ENCODE results near the gene NFATC4.
A peak's percentile ranks its signal among the peaks of the same experiment; 100 is the strongest.

The NFATC4 gene

DNA sequence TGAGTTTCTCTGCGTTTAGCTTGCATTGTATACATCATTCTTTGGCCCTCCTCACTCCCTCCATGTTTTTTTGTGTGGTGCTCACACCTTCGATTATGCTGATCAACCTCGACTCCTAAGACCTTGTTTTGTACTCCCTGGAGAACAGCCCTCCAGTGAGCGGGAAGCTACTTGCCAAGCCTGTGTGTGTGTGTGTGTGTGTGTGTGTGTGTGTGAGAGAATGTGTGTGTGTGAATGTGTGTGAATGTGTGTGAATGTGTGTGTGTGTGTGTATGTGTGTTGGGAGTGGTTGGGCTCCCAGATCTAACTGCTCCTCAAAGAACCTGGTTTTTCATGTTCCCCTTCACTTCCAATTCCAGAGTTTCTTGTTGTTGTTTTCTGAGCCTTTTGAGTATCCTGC, 36.8 kb downstream of the NFATC4 start:
- in situ Hi-C loops (cut with MboI; ENCODE audit: low sequenced_read_pairs) = no loop called here
- Histone ChIP-seq H3K4me1 (peaks cover 15% of the 10 kb centered on the region), H3K9me3 (no peaks in the 10 kb centered on the region), H3K4me3 (no peak overlapping the region), H3K36me3 (replicated peaks) (no peaks in the 10 kb centered on the region), H3K27me3 (ENCODE audit: low read depth) (no peaks in the 10 kb centered on the region)
- no peak for DNase-seq (ENCODE audit: low spot score in 2 of 2)

DNA sequence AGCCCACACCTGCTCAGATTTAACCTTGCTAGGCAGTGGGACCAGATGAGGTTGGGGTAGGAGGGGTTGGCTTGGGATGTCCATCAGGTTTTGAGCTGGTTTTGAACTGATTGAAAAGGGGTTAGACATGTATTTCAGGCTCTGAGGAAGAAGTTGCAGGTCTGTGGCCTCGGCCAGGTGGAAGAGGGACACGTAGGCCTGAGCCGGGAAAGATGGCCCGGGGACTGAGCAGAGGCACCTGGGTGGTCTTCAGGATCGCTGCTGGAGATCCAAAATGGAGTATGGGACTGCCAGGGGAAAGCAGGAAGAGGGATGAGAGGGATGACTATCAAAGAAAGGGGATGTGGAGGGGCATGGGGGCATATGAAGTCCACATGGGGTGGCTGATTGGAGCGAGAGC, 38.4 kb downstream of the NFATC4 start:
- peaks cover 15% of the 10 kb centered on the region for H3K4me1 ChIP-seq
- DNase-seq (ENCODE audit: low spot score in 2 of 2) = no peak
- no peaks in the 10 kb centered on the region for H3K36me3 ChIP-seq (replicated peaks)
- no peak overlapping the region for H3K4me3 ChIP-seq
- in situ Hi-C loops (cut with MboI; ENCODE audit: low sequenced_read_pairs) = no loop called here
- H3K9me3 ChIP-seq = no peaks in the 10 kb centered on the region
- H3K27me3 ChIP-seq (ENCODE audit: low read depth) = no peaks in the 10 kb centered on the region

DNA sequence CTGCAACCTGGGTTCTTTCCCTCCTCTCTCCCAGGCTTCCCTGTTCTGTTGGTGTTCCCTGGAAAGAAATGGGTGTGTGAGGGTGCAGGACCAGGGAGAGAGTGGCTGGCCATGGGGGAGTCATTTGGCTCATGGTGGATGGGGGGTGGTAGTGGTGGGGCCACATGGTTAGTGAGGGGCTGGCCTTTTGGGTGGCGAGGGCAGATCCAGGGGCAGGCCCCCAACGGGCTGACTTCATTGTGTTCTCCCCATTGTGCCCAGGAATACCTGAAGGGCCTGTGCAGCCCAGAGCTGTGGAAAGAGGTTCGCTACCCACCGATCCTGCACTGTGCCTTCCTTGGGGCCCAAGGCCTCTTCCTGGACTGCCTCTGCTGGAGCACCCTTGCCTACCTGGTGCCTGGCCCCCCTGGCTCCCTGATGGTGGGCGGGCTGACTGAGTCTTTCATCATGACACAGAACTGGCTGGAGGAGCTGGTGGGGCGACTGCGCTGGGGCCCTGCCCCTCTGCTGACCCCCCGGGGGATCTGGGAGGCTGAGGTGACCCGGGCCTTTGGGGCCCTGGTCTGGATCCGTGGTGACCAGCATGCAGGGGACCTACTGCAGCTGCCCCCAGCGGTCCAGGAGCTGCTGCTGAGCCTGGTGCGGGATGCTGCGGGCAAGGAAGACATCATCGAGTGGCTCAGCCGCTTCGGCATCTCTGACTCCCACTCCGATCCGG, 39.8 kb downstream of the NFATC4 start:
- in situ Hi-C loops (cut with MboI; ENCODE audit: low sequenced_read_pairs) = no loop called here
- Histone ChIP-seq H3K27me3 (ENCODE audit: low read depth) (no peaks in the 10 kb centered on the region), H3K4me3 (no peak overlapping the region), H3K4me1 (peaks cover 15% of the 10 kb centered on the region), H3K9me3 (no peaks in the 10 kb centered on the region), H3K36me3 (replicated peaks) (no peaks in the 10 kb centered on the region)
- no peak for DNase-seq (ENCODE audit: low spot score in 2 of 2)

DNA sequence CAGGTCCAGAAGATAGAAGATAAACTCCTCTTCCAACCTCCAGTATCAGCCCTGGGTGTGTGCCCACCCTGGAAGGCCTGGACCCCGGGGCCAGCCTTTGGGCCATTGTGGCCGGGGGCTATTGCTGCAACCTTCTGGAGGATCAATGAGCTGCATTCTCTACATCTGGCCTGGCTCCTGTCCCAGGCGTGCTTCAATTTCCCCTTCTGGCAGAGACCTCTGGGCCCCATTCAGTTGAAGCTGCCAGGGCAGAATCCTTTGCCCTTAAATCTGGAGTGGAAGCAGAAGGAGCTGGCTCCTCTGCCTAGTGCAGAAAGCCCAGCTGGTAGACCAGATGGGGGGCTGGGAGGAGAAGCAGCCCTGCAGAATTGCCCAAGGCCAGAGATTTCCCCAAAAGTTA, 40.8 kb downstream of the NFATC4 start:
- H3K4me1 ChIP-seq = peaks cover 15% of the 10 kb centered on the region
- no peak overlapping the region for H3K4me3 ChIP-seq
- no peaks in the 10 kb centered on the region for H3K27me3 ChIP-seq (ENCODE audit: low read depth)
- DNase-seq (ENCODE audit: low spot score in 2 of 2) = no peak
- no peaks in the 10 kb centered on the region for H3K9me3 ChIP-seq
- H3K36me3 ChIP-seq (replicated peaks) = no peaks in the 10 kb centered on the region
- in situ Hi-C loops (cut with MboI; ENCODE audit: low sequenced_read_pairs) = no loop called here

DNA sequence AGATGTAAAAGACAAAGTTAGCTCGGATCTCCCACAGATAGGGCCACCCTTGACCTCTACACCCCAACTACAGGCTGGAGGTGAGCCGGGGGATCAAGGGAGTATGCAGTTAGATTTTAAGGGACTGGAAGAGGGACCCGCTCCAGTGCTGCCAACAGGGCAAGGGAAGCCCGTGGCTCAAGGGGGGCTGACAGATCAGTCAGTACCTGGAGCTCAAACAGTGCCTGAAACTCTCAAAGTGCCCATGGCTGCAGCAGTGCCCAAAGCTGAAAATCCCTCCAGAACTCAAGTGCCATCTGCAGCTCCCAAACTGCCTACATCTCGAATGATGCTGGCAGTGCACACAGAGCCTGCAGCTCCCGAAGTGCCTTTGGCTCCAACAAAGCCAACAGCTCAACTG, 41.2 kb downstream of the NFATC4 start:
- Histone ChIP-seq H3K4me3 (no peak overlapping the region), H3K27me3 (ENCODE audit: low read depth) (no peaks in the 10 kb centered on the region), H3K36me3 (replicated peaks) (no peaks in the 10 kb centered on the region), H3K9me3 (no peaks in the 10 kb centered on the region), H3K4me1 (peaks cover 11% of the 10 kb centered on the region)
- in situ Hi-C loops (cut with MboI; ENCODE audit: low sequenced_read_pairs) = no loop called here
- DNase-seq (ENCODE audit: low spot score in 2 of 2) = no peak

DNA sequence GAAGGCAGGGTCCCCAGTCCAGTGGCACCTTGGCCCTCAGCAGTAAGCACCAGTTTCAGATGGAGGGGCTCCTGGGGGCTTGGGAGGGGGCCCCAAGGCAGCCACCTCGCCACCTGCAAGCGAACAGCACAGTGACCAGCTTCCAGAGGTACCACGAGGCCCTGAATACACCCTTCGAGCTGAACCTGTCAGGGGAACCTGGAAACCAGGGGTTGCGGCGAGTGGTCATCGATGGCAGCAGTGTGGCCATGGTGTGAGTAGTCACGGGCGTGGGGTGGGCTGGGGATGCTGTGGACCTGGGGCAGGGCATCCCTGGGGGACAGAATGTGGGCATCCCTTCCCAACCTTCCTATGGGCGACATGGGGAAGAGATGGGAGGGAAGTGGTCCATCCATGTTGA, 42.0 kb downstream of the NFATC4 start:
- Histone ChIP-seq H3K27me3 (ENCODE audit: low read depth) (no peaks in the 10 kb centered on the region), H3K9me3 (no peaks in the 10 kb centered on the region), H3K4me1 (peaks cover 3% of the 10 kb centered on the region; the same call in 1 of the 2 replicates), H3K4me3 (no peak overlapping the region), H3K36me3 (replicated peaks) (no peaks in the 10 kb centered on the region)
- no peak for DNase-seq (ENCODE audit: low spot score in 2 of 2)
- in situ Hi-C loops (cut with MboI; ENCODE audit: low sequenced_read_pairs) = no loop called here

DNA sequence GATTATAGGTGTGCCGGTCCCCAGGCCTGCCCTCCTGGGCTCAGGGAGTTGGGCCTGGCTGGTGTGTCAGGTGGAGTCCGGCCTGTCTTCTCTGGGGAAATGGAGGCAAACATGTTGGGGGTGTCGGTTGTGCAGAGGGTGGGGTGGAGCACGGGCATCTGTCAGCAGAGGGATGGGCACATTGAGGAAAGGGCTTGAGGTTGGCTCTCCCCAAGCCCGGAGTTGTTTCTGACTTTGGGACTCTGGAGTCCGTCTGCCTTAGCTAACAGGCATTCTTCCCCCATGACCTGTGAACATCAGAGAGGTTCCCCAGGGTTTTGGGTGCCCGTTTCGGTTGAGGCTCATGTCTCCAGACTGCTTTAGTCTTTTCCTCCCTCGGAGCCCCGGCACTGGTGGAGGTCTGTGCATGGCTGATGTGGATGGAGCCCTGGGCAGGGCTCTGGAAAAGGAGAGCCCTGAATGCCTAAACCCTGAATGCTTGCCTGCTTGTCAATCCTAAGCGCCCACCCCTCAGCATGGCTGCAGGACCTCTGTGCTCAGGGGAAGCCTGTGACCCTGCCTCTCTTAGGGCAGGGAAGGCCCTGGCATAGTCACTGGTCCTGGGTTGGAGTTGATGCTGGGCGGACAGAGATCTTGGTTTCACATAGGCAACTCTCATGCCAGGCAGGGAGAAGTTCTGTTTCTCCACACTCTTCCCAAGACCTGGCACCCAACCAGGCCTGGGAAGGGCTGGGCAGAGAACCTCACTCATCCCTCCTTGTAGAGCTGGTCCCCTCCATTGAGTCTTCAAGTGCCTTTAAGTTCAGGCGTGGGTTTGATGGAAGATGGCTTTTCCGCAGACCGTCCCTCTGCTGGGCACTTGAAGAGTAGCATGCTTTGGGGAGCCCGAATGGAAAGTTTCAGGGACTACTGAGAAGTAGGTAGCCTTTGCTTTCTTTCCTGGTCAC, 43.7 kb downstream of the NFATC4 start:
- peak; percentile 37 to 59 for DNase-seq (ENCODE audit: low spot score in 2 of 2)
- Histone ChIP-seq H3K27me3 (ENCODE audit: low read depth) (no peaks in the 10 kb centered on the region), H3K4me1 (no peaks in the 10 kb centered on the region), H3K36me3 (replicated peaks) (no peaks in the 10 kb centered on the region), H3K4me3 (no peak overlapping the region), H3K9me3 (no peaks in the 10 kb centered on the region)
- in situ Hi-C loops (cut with MboI; ENCODE audit: low sequenced_read_pairs) = no loop called here

DNA sequence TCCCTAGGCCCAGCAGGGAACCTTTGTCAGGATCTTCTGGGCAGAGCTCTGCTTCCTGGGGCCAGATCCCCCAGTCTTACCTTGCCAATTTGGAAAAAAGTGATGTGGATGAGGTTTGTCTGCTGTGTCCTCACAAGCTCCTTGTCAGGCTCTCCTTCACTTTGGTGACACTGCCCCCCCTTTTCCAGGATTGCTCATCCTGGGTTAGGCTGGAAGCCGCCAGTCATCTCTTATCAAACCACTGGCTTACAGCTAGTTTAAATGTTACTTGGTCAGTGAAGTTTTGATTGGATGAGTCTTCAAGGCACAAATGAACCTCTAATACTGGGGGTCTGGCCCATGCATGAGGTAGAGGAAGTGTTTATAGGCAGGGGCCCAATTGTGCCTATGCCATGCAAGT, 46.1 kb downstream of the NFATC4 start:
- Histone ChIP-seq H3K9me3 (no peaks in the 10 kb centered on the region), H3K4me3 (no peak overlapping the region), H3K36me3 (replicated peaks) (no peaks in the 10 kb centered on the region), H3K27me3 (ENCODE audit: low read depth) (no peaks in the 10 kb centered on the region), H3K4me1 (no peaks in the 10 kb centered on the region)
- in situ Hi-C loops (cut with MboI; ENCODE audit: low sequenced_read_pairs) = no loop called here
- DNase-seq (ENCODE audit: low spot score in 2 of 2) = no peak

DNA sequence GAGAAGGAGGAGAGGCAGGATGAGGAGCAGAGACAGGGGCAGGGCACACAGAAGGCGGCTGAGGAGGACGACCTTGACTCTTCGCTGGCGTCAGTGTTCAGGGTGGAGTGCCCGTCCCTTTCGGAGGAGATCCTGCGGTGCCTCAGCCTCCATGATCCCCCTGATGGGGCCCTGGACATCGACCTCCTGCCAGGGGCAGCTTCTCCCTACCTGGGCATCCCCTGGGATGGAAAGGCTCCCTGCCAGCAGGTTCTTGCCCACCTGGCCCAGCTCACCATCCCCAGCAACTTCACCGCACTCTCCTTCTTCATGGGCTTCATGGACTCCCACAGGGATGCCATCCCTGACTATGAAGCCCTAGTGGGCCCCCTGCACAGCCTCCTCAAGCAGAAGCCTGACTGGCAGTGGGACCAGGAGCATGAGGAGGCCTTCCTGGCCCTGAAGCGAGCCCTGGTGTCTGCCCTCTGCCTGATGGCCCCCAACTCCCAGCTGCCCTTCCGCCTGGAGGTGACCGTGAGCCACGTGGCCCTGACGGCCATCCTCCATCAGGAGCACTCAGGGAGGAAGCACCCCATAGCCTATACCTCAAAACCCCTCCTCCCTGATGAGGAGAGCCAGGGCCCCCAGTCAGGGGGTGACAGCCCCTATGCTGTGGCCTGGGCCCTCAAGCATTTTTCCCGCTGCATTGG, 46.9 kb downstream of the NFATC4 start:
- Histone ChIP-seq H3K4me3 (no peak overlapping the region), H3K27me3 (ENCODE audit: low read depth) (no peaks in the 10 kb centered on the region), H3K9me3 (no peaks in the 10 kb centered on the region), H3K36me3 (replicated peaks) (no peaks in the 10 kb centered on the region), H3K4me1 (no peaks in the 10 kb centered on the region)
- in situ Hi-C loops (cut with MboI; ENCODE audit: low sequenced_read_pairs) = no loop called here
- DNase-seq (ENCODE audit: low spot score in 2 of 2) = no peak

DNA sequence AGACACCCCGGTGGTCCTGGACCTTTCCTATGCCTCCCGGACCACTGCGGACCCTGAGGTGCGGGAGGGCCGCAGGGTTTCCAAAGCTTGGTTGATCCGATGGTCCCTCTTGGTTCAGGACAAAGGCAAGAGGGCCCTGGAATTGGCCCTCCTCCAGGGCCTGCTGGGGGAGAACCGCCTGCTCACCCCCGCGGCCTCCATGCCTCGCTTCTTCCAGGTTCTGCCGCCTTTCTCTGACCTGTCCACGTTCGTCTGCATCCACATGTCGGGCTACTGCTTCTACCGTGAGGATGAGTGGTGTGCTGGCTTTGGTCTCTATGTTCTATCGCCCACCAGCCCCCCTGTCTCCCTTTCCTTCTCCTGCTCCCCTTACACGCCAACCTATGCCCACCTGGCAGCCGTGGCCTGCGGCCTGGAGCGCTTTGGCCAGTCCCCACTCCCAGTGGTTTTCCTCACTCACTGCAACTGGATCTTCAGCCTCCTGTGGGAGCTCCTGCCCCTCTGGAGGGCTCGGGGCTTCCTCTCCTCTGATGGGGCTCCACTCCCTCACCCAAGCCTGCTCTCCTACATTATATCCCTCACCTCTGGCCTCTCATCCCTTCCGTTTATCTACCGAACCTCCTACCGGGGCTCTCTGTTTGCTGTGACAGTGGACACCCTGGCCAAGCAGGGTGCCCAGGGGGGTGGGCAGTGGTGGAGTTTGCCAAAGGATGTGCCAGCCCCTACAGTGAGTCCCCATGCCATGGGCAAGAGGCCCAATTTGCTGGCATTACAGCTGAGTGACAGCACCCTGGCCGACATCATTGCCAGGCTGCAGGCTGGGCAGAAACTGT, 47.7 kb downstream of the NFATC4 start:
- Histone ChIP-seq H3K9me3 (no peaks in the 10 kb centered on the region), H3K4me1 (no peaks in the 10 kb centered on the region), H3K4me3 (no peak overlapping the region), H3K36me3 (replicated peaks) (no peaks in the 10 kb centered on the region), H3K27me3 (ENCODE audit: low read depth) (no peaks in the 10 kb centered on the region)
- in situ Hi-C loops (cut with MboI; ENCODE audit: low sequenced_read_pairs) = no loop called here
- no peak for DNase-seq (ENCODE audit: low spot score in 2 of 2)

DNA sequence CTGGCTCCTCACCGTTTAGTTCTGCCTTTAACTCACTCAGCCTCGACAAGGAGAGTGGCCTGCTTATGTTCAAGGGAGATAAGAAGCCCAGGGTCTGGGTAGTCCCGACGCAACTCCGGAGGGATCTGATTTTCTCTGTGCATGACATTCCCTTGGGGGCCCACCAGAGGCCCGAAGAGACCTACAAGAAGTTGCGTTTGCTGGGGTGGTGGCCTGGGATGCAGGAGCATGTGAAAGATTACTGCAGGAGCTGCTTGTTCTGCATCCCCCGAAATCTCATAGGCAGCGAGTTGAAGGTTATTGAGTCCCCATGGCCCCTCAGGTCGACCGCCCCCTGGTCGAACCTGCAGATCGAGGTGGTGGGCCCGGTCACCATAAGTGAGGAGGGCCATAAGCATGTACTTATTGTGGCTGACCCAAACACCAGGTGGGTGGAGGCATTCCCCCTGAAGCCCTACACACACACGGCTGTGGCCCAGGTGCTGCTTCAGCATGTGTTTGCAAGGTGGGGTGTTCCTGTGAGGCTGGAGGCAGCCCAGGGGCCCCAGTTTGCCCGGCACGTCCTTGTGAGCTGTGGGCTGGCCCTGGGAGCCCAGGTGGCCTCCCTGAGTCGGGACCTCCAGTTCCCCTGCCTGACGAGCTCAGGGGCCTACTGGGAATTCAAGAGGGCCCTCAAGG, 48.4 kb downstream of the NFATC4 start:
- in situ Hi-C loops (cut with MboI; ENCODE audit: low sequenced_read_pairs) = no loop called here
- H3K9me3 ChIP-seq = no peaks in the 10 kb centered on the region
- no peaks in the 10 kb centered on the region for H3K36me3 ChIP-seq (replicated peaks)
- DNase-seq (ENCODE audit: low spot score in 2 of 2) = no peak
- H3K27me3 ChIP-seq (ENCODE audit: low read depth) = no peaks in the 10 kb centered on the region
- H3K4me1 ChIP-seq = no peaks in the 10 kb centered on the region
- H3K4me3 ChIP-seq = no peak overlapping the region

DNA sequence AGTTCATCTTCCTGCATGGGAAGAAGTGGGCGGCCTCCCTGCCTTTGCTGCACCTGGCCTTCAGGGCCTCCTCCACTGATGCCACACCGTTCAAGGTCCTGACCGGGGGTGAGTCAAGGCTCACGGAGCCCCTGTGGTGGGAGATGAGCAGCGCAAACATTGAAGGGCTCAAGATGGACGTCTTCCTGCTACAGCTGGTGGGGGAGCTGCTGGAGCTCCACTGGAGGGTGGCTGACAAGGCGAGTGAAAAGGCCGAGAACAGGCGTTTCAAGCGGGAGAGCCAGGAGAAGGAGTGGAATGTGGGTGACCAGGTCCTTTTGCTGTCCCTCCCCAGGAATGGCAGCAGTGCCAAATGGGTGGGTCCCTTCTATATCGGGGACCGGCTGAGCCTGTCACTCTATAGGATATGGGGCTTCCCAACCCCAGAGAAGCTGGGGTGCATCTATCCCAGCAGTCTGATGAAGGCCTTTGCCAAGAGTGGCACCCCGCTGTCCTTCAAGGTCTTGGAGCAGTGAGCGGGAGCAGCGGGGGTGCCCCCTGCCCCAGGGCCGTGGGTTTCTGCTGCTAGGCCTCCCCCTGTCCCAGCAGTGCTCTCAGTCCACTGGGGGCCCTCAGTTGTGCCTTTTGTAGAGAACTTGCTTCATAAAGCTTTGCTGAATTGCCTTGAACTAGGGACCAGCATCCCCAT, 49.1 kb downstream of the NFATC4 start:
- no peaks in the 10 kb centered on the region for H3K36me3 ChIP-seq (replicated peaks)
- in situ Hi-C loops (cut with MboI; ENCODE audit: low sequenced_read_pairs) = no loop called here
- H3K4me1 ChIP-seq = no peaks in the 10 kb centered on the region
- no peak for DNase-seq (ENCODE audit: low spot score in 2 of 2)
- H3K9me3 ChIP-seq = no peaks in the 10 kb centered on the region
- no peak overlapping the region for H3K4me3 ChIP-seq
- H3K27me3 ChIP-seq (ENCODE audit: low read depth) = no peaks in the 10 kb centered on the region

Data from HAP-1 (cell line).